ENCODE data around the gene NME2.

The NME2 gene

GRCh38 chr17:51166198-51166986, at the start of gene NME2:
NME2 (plus strand) TSS chr17:51166411; CDS start chr17:51166831, 420 bp downstream.
- TF ChIP-seq EZH2 (IDR thresholded peaks at IDR 0.05; ENCODE audit: borderline replicate concordance, low read depth, low read length, severe bottlenecking) = no peak
- peak; percentile 31 for TF ChIP-seq CTCF (IDR thresholded peaks at IDR 0.05; ENCODE audit: borderline replicate concordance, extremely low read depth, low read length, poor library complexity, severe bottlenecking)
- Histone ChIP-seq H4K20me1 (ENCODE audit: insufficient read depth, low read length) (peaks cover 24% of the 10 kb centered on the region; the same call in 1 of the 2 replicates), H3K36me3 (ENCODE audit: insufficient read depth, low read length) (peaks cover 55% of the 10 kb centered on the region), H3K4me1 (ENCODE audit: insufficient read depth, low read length) (peaks cover 30% of the 10 kb centered on the region), H2AFZ (ENCODE audit: low read depth, low read length) (peak within 1 kb of the TSS; percentile 97), H3K27ac (ENCODE audit: low read length) (peak within 1 kb of the TSS; percentile 87), H3K79me2 (ENCODE audit: insufficient read depth, low read length) (peaks cover 33% of the 10 kb centered on the region), H3K4me2 (ENCODE audit: insufficient read depth, low read length) (peak within 1 kb of the TSS; percentile 89), H3K27me3 (ENCODE audit: insufficient read depth, low read length, poor library complexity) (no peaks in the 10 kb centered on the region), H3K4me3 (ENCODE audit: low read depth in 1 of 2, low read length in 2 of 2) (peak within 1 kb of the TSS; percentile 82 to 96), H3K9ac (ENCODE audit: low read depth, low read length) (peak within 1 kb of the TSS; percentile 96), H3K9me3 (ENCODE audit: insufficient read depth, low read length, severe bottlenecking) (no peaks in the 10 kb centered on the region)
- DNase-seq (peak; percentile 84), ATAC-seq (ENCODE audit: insufficient read depth, low read depth) (peak; percentile 83)

GRCh38 chr17:51118330-51119195, 47.6 kb upstream of the NME2 start:
- H3K9ac ChIP-seq (ENCODE audit: low read depth, low read length) = peak overlapping the region; percentile 86
- peak overlapping the region; percentile 90 to 100; a peak in 3 of 4 replicates for H3K4me3 ChIP-seq (ENCODE audit: low read depth in 1 of 2, low read length in 2 of 2)
- DNase-seq (no peak), ATAC-seq (ENCODE audit: insufficient read depth, low read depth) (no peak)
- H3K79me2 ChIP-seq (ENCODE audit: insufficient read depth, low read length) = peaks cover 74% of the 10 kb centered on the region
- H2AFZ ChIP-seq (ENCODE audit: low read depth, low read length) = no peak overlapping the region
- peaks cover 30% of the 10 kb centered on the region for H3K4me1 ChIP-seq (ENCODE audit: insufficient read depth, low read length)
- peak overlapping the region; percentile 89 for H3K27ac ChIP-seq (ENCODE audit: low read length)
- TF ChIP-seq CTCF (IDR thresholded peaks at IDR 0.05; ENCODE audit: borderline replicate concordance, extremely low read depth, low read length, poor library complexity, severe bottlenecking) (no peak), EZH2 (IDR thresholded peaks at IDR 0.05; ENCODE audit: borderline replicate concordance, low read depth, low read length, severe bottlenecking) (no peak)
- H3K27me3 ChIP-seq (ENCODE audit: insufficient read depth, low read length, poor library complexity) = no peaks in the 10 kb centered on the region
- H3K36me3 ChIP-seq (ENCODE audit: insufficient read depth, low read length) = peaks cover 12% of the 10 kb centered on the region
- peaks cover 37% of the 10 kb centered on the region for H4K20me1 ChIP-seq (ENCODE audit: insufficient read depth, low read length)
- H3K9me3 ChIP-seq (ENCODE audit: insufficient read depth, low read length, severe bottlenecking) = no peaks in the 10 kb centered on the region
- H3K4me2 ChIP-seq (ENCODE audit: insufficient read depth, low read length) = peak overlapping the region; percentile 92

- H3K27me3 ChIP-seq (ENCODE audit: insufficient read depth, low read length, poor library complexity) = no peaks in the 10 kb centered on the region
- H4K20me1 ChIP-seq (ENCODE audit: insufficient read depth, low read length) = peaks cover 37% of the 10 kb centered on the region
- H3K4me1 ChIP-seq (ENCODE audit: insufficient read depth, low read length) = peaks cover 30% of the 10 kb centered on the region
- H3K4me3 ChIP-seq (ENCODE audit: low read depth in 1 of 2, low read length in 2 of 2) = peak overlapping the region; percentile 90 to 100
- ATAC-seq (ENCODE audit: insufficient read depth, low read depth) (peak; percentile 46), DNase-seq (peak; percentile 58)
- H3K36me3 ChIP-seq (ENCODE audit: insufficient read depth, low read length) = peaks cover 12% of the 10 kb centered on the region
- peak overlapping the region; percentile 92 for H3K4me2 ChIP-seq (ENCODE audit: insufficient read depth, low read length)
- peak overlapping the region; percentile 82 for H2AFZ ChIP-seq (ENCODE audit: low read depth, low read length)
- peak overlapping the region; percentile 86 for H3K9ac ChIP-seq (ENCODE audit: low read depth, low read length)
- H3K9me3 ChIP-seq (ENCODE audit: insufficient read depth, low read length, severe bottlenecking) = no peaks in the 10 kb centered on the region
- H3K27ac ChIP-seq (ENCODE audit: low read length) = peak overlapping the region; percentile 89
- H3K79me2 ChIP-seq (ENCODE audit: insufficient read depth, low read length) = peaks cover 63% of the 10 kb centered on the region
- peak; percentile 35 for TF ChIP-seq CTCF (IDR thresholded peaks at IDR 0.05; ENCODE audit: borderline replicate concordance, extremely low read depth, low read length, poor library complexity, severe bottlenecking)
- TF ChIP-seq EZH2 (IDR thresholded peaks at IDR 0.05; ENCODE audit: borderline replicate concordance, low read depth, low read length, severe bottlenecking) = no peak
These were observed 46.5 kb upstream of the NME2 start for GRCh38 chr17:51119415-51120356.

Measured in DND-41 (cell line).